GM12892 (cell line): ENCODE measurements around the gene PRELID3B.

ENCODE experiments used
- POLR2A ChIP-seq: IDR thresholded peaks from 2 replicates; pipeline ENCODE4 v1.6.1; 2011; ENCODE audit warnings: low read depth, low read length, control low read depth
- POLR2AphosphoS5 ChIP-seq: IDR thresholded peaks from 2 replicates; pipeline ENCODE4 v1.6.1; 2011; ENCODE audit warnings: low read depth, low read length, control low read depth
- TAF1 ChIP-seq: IDR thresholded peaks from 2 replicates; pipeline ENCODE4 v1.6.1; 2011; ENCODE audit warnings: low read depth, mild to moderate bottlenecking, control low read depth, low read length, borderline replicate concordance

DNA sequence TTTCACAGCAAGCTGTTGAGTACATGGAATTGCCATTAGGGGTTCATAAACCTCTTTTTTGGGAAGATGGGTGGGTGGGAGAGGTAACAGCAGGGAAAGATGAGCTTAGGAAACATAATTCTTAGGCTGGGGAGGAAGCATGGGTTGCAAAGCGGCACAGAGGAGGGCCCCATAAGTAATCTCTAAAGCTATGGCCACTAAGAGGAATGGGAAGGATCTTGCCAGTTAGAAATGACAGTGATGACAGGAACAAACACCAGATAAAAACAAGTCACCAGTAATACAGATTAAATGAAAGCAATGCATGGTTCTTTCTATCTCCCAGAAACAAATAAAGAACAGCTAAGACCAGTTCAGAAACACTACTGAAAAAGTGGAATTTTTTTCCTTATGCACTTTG lies 31.0 kb upstream of the PRELID3B start:
- TF ChIP-seq POLR2A (no peak), TAF1 (no peak), POLR2AphosphoS5 (no peak)
